IgD-negative memory B cell (primary cell): ENCODE data around the gene RAB3IL1. TPM values are rescaled to one million over a fixed set of nuclear protein-coding genes. Genes with fewer than 3 reads are reported as not detected.

ENCODE experiments used
- H3K27ac Mint-ChIP-seq, 3 donors: one replicate each; pipeline ENCODE4 v1.8.0; 2020 to 2022; ENCODE audit warnings: mild to moderate bottlenecking in 3 of 3, mixed read lengths in 3 of 3, moderate library complexity in 1 of 3
- H3K27me3 Mint-ChIP-seq: one replicate; pipeline ENCODE4 v1.8.0; 2021; ENCODE audit warnings: mixed read lengths
- H3K36me3 Mint-ChIP-seq: one replicate; pipeline ENCODE4 v1.8.0; 2020; ENCODE audit warnings: mild to moderate bottlenecking, mixed read lengths
- H3K4me1 Mint-ChIP-seq, 3 donors: one replicate each; pipeline ENCODE4 v1.8.0; 2020 to 2022; ENCODE audit warnings: mixed read lengths in 3 of 3, mild to moderate bottlenecking in 1 of 3
- H3K4me3 Mint-ChIP-seq, 4 donors: one replicate each; pipeline ENCODE4 v1.8.0; 2020 to 2022; ENCODE audit warnings: mild to moderate bottlenecking in 4 of 4, mixed read lengths in 4 of 4, moderate library complexity in 3 of 4
- H3K9me3 Mint-ChIP-seq, 3 donors: one replicate each; pipeline ENCODE4 v1.8.0; 2020 to 2021; ENCODE audit warnings: mixed read lengths in 3 of 3, mild to moderate bottlenecking in 1 of 3
- polyA plus RNA-seq: library from polyadenylated mRNA; unstranded; fragments of 300-500 nt; fragmentation: Illumina TruSeq; gene quantifications from one replicate; pipeline ENCODE4 v1.2.3, GENCODE V29; 2021

The RAB3IL1 gene
- polyA plus RNA-seq, 1 donor from 2014 or later: not detected

GRCh38 chr11:61918938-61919704 lies 1.8 kb upstream of the RAB3IL1 start:
- Mint-ChIP-seq H3K4me1 (peaks cover 5 to 6% (median 5%) of the 10 kb centered on the region in 3 donors), H3K27ac (peak overlapping the region in 1 of 3 donors; percentile 8), H3K9me3 (no peaks in the 10 kb centered on the region), H3K4me3 (peak overlapping the region in 1 of 4 donors; percentile 22), H3K27me3 (peaks cover 48% of the 10 kb centered on the region), H3K36me3 (no peaks in the 10 kb centered on the region)

- H3K27me3 Mint-ChIP-seq: peaks cover 48% of the 10 kb centered on the region
- H3K36me3 Mint-ChIP-seq: no peaks in the 10 kb centered on the region
- no peaks in the 10 kb centered on the region for H3K9me3 Mint-ChIP-seq
- H3K4me3 Mint-ChIP-seq: peak overlapping the region; percentile 22 to 90 (median 72)
- peaks cover 5 to 6% (median 5%) of the 10 kb centered on the region in 3 donors for H3K4me1 Mint-ChIP-seq
- peak overlapping the region in 1 of 3 donors; percentile 8 for H3K27ac Mint-ChIP-seq
Observed at GRCh38 chr11:61918251-61918937, 1.0 kb upstream of the RAB3IL1 start.

GRCh38 chr11:61916737-61917333 lies 531 bp downstream of the RAB3IL1 start:
- Mint-ChIP-seq H3K4me1 (peaks cover 4 to 5% (median 5%) of the 10 kb centered on the region in 3 donors), H3K36me3 (no peaks in the 10 kb centered on the region), H3K9me3 (no peaks in the 10 kb centered on the region), H3K27me3 (peaks cover 45% of the 10 kb centered on the region), H3K4me3 (peak overlapping the region in 3 of 4 donors; percentile 46 to 85 (median 81)), H3K27ac (no peak overlapping the region)

GRCh38 chr11:61914471-61915171 lies 2.7 kb downstream of the RAB3IL1 start:
- peak overlapping the region in 1 of 4 donors; percentile 38 for H3K4me3 Mint-ChIP-seq
- peaks cover 4 to 5% (median 5%) of the 10 kb centered on the region in 3 donors for H3K4me1 Mint-ChIP-seq
- no peaks in the 10 kb centered on the region for H3K9me3 Mint-ChIP-seq
- peaks cover 35% of the 10 kb centered on the region for H3K27me3 Mint-ChIP-seq
- H3K36me3 Mint-ChIP-seq: no peaks in the 10 kb centered on the region
- H3K27ac Mint-ChIP-seq: no peak overlapping the region

- H3K4me3 Mint-ChIP-seq: peak overlapping the region in 1 of 4 donors; percentile 38
- no peaks in the 10 kb centered on the region for H3K36me3 Mint-ChIP-seq
- no peaks in the 10 kb centered on the region for H3K9me3 Mint-ChIP-seq
- H3K4me1 Mint-ChIP-seq: peaks cover 4 to 5% (median 5%) of the 10 kb centered on the region in 3 donors
- no peak overlapping the region for H3K27ac Mint-ChIP-seq
- H3K27me3 Mint-ChIP-seq: peaks cover 32% of the 10 kb centered on the region
Observed at GRCh38 chr11:61913699-61914395, 3.5 kb downstream of the RAB3IL1 start.

GRCh38 chr11:61912991-61913698 lies 4.2 kb downstream of the RAB3IL1 start:
- peaks cover 2 to 4% (median 2%) of the 10 kb centered on the region in 3 donors for H3K4me1 Mint-ChIP-seq
- H3K36me3 Mint-ChIP-seq: no peaks in the 10 kb centered on the region
- H3K27me3 Mint-ChIP-seq: peaks cover 25% of the 10 kb centered on the region
- H3K4me3 Mint-ChIP-seq: no peak overlapping the region
- H3K27ac Mint-ChIP-seq: no peak overlapping the region
- H3K9me3 Mint-ChIP-seq: no peaks in the 10 kb centered on the region

GRCh38 chr11:61912530-61912898 lies 4.9 kb downstream of the RAB3IL1 start:
- Mint-ChIP-seq H3K4me1 (no peaks in the 10 kb centered on the region), H3K9me3 (no peaks in the 10 kb centered on the region), H3K27ac (no peak overlapping the region), H3K27me3 (peaks cover 19% of the 10 kb centered on the region), H3K36me3 (no peaks in the 10 kb centered on the region), H3K4me3 (no peak overlapping the region)

GRCh38 chr11:61911701-61912529 lies 5.5 kb downstream of the RAB3IL1 start:
- no peak overlapping the region for H3K4me3 Mint-ChIP-seq
- no peaks in the 10 kb centered on the region for H3K36me3 Mint-ChIP-seq
- no peaks in the 10 kb centered on the region for H3K9me3 Mint-ChIP-seq
- H3K27me3 Mint-ChIP-seq: peaks cover 19% of the 10 kb centered on the region
- no peaks in the 10 kb centered on the region for H3K4me1 Mint-ChIP-seq
- no peak overlapping the region for H3K27ac Mint-ChIP-seq

GRCh38 chr11:61911128-61911700 lies 6.2 kb downstream of the RAB3IL1 start:
- H3K4me3 Mint-ChIP-seq: no peak overlapping the region
- H3K27ac Mint-ChIP-seq: no peak overlapping the region
- H3K9me3 Mint-ChIP-seq: no peaks in the 10 kb centered on the region
- H3K36me3 Mint-ChIP-seq: no peaks in the 10 kb centered on the region
- H3K4me1 Mint-ChIP-seq: no peaks in the 10 kb centered on the region
- peaks cover 15% of the 10 kb centered on the region for H3K27me3 Mint-ChIP-seq

- no peaks in the 10 kb centered on the region for H3K4me1 Mint-ChIP-seq
- H3K4me3 Mint-ChIP-seq: no peak overlapping the region
- H3K27me3 Mint-ChIP-seq: peaks cover 10% of the 10 kb centered on the region
- H3K36me3 Mint-ChIP-seq: no peaks in the 10 kb centered on the region
- H3K27ac Mint-ChIP-seq: no peak overlapping the region
- no peaks in the 10 kb centered on the region for H3K9me3 Mint-ChIP-seq
Observed at GRCh38 chr11:61910187-61911127, 6.9 kb downstream of the RAB3IL1 start.

GRCh38 chr11:61908730-61909316 lies 8.5 kb downstream of the RAB3IL1 start:
- H3K9me3 Mint-ChIP-seq: no peaks in the 10 kb centered on the region
- H3K4me1 Mint-ChIP-seq: no peaks in the 10 kb centered on the region
- H3K36me3 Mint-ChIP-seq: no peaks in the 10 kb centered on the region
- H3K27me3 Mint-ChIP-seq: peaks cover 6% of the 10 kb centered on the region
- peak overlapping the region in 1 of 3 donors; percentile 52 for H3K27ac Mint-ChIP-seq
- no peak overlapping the region for H3K4me3 Mint-ChIP-seq
